Suppressor macrophage treated with lipopolysaccharide for 1 hour (primary cell): ENCODE results near the gene PCDHB5.
"Not testable (repeated sequence)": the region's sequence is repeated elsewhere in the genome, so short reads cannot be mapped to it uniquely, and the experiment has no call there.

Source experiments
- DNase-seq, 3 donors: peaks; one replicate each; pipeline ENCODE4 v3.0.0-alpha.2; 2020 to 2022

Gene PCDHB5

DNA sequence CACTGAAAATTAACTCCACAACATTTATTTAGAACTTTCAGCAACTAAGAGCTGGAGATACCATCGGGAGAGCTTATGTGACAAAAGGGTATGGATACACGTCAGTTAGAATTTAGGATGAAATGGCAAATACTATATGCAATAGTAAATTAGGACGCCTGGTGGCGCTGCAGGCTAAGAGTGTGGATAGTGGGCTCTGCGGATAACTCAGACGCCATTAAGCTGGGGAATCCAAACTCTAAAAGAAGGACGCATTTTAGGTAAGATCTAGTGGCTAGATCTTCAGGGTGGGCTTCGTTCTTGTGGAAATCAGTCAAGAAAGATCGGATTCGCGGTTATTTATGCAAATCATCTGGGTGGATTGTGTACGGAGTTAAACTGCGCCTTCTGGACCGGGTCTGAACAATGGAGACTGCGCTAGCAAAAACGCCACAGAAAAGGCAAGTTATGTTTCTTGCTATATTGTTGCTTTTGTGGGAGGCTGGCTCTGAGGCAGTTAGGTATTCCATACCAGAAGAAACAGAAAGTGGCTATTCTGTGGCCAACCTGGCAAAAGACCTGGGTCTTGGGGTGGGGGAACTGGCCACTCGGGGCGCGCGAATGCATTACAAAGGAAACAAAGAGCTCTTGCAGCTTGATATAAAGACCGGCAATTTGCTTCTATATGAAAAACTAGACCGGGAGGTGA lies at the start of gene PCDHB5:
Gene PCDHB5 (plus strand): TSS at position 177 of the 688 bp plus-strand sequence. CDS start 229 bp downstream, at position 406.
- peak in 1 of 3 donors; percentile 1 for DNase-seq

DNA sequence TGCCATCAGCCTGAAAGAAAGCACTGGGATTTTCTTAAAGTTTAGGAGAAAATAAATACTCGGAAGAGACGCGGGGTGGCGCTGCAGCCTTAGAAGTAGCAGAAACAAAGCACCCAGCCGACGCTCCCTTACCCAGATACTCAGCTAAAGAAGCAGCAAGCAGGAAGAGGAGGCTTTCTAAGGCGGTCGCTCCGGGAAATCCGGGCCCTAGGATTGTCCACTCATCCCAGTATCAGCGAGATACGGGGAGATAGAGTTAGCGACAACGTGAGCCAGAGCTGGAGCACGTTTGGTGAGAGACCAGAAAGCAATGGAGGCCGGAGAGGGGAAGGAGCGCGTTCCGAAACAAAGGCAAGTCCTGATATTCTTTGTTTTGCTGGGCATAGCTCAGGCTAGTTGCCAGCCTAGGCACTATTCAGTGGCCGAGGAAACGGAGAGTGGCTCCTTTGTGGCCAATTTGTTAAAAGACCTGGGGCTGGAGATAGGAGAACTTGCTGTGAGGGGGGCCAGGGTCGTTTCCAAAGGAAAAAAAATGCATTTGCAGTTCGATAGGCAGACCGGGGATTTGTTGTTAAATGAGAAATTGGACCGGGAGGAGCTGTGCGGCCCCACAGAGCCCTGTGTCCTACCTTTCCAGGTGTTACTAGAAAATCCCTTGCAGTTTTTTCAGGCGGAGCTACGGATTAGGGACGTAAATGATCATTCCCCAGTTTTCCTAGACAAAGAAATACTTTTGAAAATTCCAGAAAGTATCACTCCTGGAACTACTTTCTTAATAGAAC lies 40.3 kb upstream of the PCDHB5 start, which contains the start of gene PCDHB2:
Gene PCDHB2 (plus strand): TSS at position 135 of the 782 bp plus-strand sequence. CDS start 176 bp downstream, at position 311.
- no peak for DNase-seq

DNA sequence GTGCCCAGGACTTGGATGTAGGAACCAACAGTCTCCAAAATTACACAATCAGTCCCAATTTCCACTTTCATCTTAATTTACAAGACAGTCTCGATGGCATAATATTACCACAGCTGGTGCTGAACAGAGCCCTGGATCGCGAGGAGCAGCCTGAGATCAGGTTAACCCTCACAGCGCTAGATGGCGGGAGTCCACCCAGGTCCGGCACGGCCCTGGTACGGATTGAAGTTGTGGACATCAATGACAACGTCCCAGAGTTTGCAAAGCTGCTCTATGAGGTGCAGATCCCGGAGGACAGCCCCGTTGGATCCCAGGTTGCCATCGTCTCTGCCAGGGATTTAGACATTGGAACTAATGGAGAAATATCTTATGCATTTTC lies 39.8 kb upstream of the PCDHB5 start:
- no peak for DNase-seq

- DNase-seq = not testable (repeated sequence)
These were observed 38.8 kb upstream of the PCDHB5 start for GRCh38 chr5:141096181-141096580.

DNA sequence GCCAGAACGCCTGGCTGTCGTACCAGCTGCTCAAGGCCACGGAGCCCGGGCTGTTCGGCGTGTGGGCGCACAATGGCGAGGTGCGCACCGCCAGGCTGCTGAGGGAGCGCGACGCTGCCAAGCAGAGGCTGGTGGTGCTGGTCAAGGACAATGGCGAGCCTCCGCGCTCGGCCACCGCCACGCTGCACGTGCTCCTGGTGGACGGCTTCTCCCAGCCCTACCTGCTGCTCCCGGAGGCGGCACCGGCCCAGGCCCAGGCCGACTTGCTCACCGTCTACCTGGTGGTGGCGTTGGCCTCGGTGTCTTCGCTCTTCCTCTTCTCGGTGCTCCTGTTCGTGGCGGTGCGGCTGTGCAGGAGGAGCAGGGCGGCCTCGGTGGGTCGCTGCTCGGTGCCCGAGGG lies 38.4 kb upstream of the PCDHB5 start:
- not testable (repeated sequence) for DNase-seq

- peak in 1 of 3 donors; percentile 3 for DNase-seq
These were observed 34.7 kb upstream of the PCDHB5 start, which contains the start of gene PCDHB3 for GRCh38 chr5:141100243-141100805. Gene PCDHB3 (plus strand): TSS chr5:141100473. CDS start chr5:141100650, 177 bp downstream.

DNA sequence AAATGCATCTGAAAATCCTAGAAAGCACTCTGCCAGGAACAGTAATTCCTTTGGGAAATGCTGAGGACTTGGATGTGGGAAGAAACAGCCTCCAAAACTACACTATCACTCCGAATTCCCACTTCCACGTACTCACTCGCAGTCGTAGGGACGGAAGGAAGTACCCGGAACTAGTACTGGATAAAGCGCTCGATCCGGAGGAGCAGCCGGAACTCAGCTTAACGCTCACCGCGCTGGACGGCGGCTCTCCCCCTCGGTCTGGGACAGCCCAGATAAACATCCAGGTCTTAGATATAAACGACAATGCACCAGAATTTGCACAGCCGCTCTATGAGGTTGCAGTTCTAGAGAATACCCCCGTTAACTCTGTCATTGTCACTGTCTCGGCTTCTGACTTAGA lies 33.9 kb upstream of the PCDHB5 start:
- no peak for DNase-seq

- not testable (repeated sequence) for DNase-seq
These were observed 32.9 kb upstream of the PCDHB5 start for GRCh38 chr5:141102070-141102469.

GRCh38 chr5:141102471-141102870 lies 32.5 kb upstream of the PCDHB5 start:
- DNase-seq = not testable (repeated sequence)

DNA sequence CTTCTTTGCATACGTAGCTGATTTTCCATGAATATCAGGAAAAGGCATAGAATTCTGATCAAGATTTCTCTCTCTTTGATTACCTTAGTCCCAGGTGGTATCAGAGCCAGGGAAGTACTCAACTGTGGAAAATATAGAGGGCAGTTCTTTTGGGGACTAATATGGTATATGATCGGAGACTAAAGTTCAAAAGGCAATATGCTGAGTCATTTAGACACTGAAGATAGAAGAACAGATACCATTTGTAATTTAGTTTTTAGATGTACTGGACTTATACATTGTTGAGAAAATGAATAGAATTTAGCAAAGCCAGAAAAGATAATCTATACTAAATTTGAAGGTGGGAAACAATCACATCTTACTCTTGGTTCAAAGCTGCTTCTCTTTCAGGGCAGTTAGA lies 29.7 kb upstream of the PCDHB5 start:
- no peak for DNase-seq

GRCh38 chr5:141119250-141119649 lies 15.8 kb upstream of the PCDHB5 start:
- no peak for DNase-seq

DNA sequence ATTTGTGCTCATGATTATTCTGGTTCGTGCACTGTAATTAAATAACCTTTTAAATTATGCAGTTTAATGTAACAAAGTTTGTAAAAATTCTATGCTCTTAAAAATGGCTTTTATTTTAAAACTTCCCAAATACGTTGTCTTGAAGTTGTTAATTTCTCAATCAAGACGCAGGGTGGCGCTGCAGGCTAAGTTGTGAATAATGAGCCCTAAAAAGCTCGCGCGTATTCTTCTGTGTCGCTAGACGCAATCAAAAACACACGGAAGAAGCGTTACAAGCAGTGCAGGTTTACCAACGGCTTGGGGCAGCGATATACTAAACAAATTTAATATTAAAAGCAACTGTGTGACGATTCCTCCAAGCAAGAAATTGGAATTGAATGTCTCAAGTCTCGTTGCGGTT lies 13.4 kb upstream of the PCDHB5 start, which contains the start of gene PCDHB4:
Gene PCDHB4 (plus strand): TSS at position 256 of the 400 bp plus-strand sequence. CDS start 181 bp downstream, outside the sequence.
- no peak for DNase-seq

DNA sequence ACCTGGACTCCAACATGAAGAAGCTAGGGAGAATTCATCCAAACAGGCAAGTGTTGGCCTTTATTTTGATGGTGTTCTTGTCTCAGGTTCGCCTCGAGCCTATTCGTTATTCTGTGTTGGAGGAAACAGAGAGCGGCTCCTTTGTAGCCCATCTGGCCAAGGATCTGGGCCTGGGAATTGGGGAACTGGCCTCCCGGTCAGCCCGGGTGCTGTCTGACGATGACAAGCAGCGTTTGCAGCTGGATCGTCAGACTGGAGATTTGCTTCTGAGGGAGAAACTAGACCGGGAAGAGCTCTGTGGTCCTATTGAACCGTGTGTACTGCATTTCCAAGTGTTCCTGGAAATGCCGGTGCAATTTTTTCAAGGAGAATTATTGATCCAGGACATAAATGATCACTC lies 13.0 kb upstream of the PCDHB5 start:
- DNase-seq = no peak

- not testable (repeated sequence) for DNase-seq
These were observed 11.4 kb upstream of the PCDHB5 start for GRCh38 chr5:141123396-141124135.

DNA sequence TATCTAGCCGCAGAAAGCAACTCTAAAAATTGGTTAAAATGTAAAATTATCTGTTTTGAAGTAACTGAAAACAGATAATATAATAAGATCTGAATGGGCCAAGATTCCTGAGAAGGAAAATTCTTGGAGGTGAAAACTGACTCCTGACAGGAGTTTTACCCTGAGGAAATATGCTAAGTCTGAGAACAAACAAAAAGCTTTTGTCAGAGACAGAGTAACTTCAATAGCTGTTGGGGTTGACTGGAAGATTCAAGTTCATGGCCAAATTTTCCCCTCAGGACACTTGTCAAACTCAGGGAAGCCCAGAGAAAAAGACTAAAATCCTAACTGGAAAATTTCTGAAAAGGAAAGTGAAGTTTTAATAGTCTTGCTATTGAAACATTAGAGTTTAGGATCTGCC lies 7.7 kb upstream of the PCDHB5 start:
- DNase-seq = no peak

DNA sequence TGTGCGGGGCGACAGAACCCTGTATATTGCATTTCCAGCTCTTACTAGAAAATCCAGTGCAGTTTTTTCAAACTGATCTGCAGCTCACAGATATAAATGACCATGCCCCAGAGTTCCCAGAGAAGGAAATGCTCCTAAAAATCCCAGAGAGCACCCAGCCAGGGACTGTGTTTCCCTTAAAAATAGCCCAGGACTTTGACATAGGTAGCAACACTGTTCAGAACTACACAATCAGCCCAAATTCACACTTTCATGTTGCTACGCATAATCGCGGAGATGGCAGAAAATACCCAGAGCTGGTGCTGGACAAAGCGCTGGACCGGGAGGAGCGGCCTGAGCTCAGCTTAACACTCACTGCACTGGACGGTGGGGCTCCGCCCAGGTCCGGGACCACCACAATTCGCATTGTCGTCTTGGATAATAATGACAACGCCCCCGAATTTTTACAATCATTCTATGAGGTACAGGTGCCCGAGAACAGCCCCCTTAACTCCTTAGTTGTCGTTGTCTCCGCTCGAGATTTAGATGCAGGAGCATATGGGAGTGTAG lies 786 bp downstream of the PCDHB5 start:
- DNase-seq = no peak

GRCh38 chr5:141137346-141137745 lies 2.3 kb downstream of the PCDHB5 start:
- DNase-seq = not testable (repeated sequence)

DNA sequence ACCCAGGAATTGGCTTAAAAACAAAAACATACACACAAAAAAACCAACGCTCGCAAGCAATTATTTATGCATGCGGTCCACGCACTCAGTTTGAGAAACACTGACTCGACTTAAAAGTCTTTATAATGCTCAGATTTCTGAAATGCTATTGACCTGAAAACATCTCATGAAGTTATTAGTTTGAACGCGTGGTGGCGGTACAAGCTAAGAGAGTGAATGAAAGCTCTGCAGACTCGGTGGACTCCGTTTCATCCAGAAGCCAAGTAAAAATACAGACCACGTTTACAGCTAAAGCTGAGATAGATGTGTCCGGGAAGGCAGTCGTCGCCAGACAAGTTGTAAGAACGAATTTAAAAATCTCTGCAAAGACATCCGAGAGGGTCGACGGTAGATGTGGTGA lies 14.8 kb downstream of the PCDHB5 start, which contains the start of gene PCDHB6:
Gene PCDHB6 (plus strand): TSS at position 246 of the 400 bp plus-strand sequence. CDS start 201 bp downstream, outside the sequence.
- no peak for DNase-seq

DNA sequence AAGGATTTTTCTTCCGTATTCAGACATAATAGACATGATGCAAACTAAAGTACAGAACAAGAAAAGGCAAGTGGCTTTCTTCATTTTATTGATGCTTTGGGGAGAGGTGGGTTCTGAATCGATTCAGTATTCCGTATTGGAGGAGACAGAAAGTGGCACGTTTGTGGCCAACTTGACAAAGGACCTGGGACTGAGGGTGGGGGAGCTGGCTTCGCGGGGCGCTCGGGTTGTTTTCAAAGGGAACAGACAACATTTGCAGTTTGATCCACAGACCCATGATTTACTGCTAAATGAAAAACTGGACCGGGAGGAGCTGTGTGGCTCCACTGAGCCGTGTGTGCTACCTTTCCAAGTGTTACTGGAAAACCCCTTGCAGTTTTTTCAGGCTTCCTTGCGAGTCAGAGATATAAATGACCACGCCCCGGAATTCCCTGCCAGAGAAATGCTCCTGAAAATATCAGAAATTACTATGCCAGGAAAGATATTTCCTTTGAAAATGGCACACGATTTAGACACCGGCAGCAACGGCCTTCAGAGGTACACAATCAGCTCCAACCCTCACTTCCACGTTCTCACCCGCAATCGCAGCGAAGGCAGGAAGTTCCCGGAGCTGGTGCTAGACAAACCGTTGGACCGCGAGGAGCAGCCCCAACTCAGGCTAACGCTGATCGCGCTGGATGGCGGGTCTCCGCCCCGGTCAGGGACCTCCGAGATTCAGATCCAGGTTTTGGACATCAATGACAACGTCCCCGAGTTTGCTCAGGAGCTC lies 15.4 kb downstream of the PCDHB5 start:
- no peak for DNase-seq

- no peak for DNase-seq
These were observed 16.0 kb downstream of the PCDHB5 start for GRCh38 chr5:141150993-141151325.

DNA sequence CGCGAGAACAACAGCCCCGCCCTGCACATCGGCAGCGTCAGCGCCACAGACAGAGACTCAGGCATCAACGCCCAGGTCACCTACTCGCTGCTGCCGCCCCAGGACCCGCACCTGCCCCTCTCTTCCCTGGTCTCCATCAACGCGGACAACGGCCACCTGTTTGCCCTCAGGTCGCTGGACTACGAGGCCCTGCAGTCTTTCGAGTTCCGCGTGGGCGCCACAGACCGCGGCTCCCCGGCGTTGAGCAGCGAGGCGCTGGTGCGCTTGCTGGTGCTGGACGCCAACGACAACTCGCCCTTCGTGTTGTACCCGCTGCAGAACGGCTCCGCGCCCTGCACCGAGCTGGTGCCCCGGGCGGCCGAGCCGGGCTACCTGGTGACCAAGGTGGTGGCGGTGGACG lies 16.6 kb downstream of the PCDHB5 start:
- DNase-seq = not testable (repeated sequence)

- not testable (repeated sequence) for DNase-seq
These were observed 17.1 kb downstream of the PCDHB5 start for GRCh38 chr5:141152096-141152495.
